Sciatic nerve (tissue), 2 donors: Measurements from ENCODE around the gene RARRES1. TPM values are rescaled to one million over a fixed set of nuclear protein-coding genes. Genes with fewer than 3 reads are reported as not detected.

Source experiments
- ATAC-seq: fragments of 200-7000 bp; cut with Tn5 transposase; one replicate; pipeline ENCODE4 v1.9.1; 2020; ENCODE audit warnings: mild to moderate bottlenecking, moderate library complexity
- DNase-seq: peaks from one replicate; pipeline ENCODE4 v3.0.0-alpha.2; 2020; ENCODE audit warnings: low spot score
- intact Hi-C: fragments of 100-400 bp; cut with DNase I; formaldehyde crosslinking; loops from one replicate; pipeline ENCODE4 v1.14.2; 2022
- total RNA-seq: library from RNA; stranded (reverse); fragmentation: NEBNext Ultra II Directional; extraction: Animal tissue kit (Norgen Biotek cat#: 25700); gene quantifications from one replicate; pipeline ENCODE4 v1.2.1, GENCODE V29; 2021
- donor health status: DM: no; HTN: no; CAD: no.
- donor health status: DM: no; HTN: no; CAD: no.

The RARRES1 gene
- total RNA-seq, 1 donor from 2014 or later = 264 TPM

GRCh38 chr3:158738653-158739052 lies 6.4 kb upstream of the RARRES1 start:
- no peak for ATAC-seq
- intact Hi-C loops = no loop called here

GRCh38 chr3:158737976-158738615 lies 5.8 kb upstream of the RARRES1 start:
- ATAC-seq (no peak), DNase-seq (no peak)
- intact Hi-C loops = no loop called here

More at GRCh38 chr3:158738653-158739052, 6.4 kb upstream of the RARRES1 start:
- no peak for DNase-seq

- ATAC-seq = no peak
- no peak for DNase-seq
- intact Hi-C loops = no loop called here
These were observed 5.2 kb upstream of the RARRES1 start for GRCh38 chr3:158737410-158737809.

GRCh38 chr3:158735296-158736033 lies 3.2 kb upstream of the RARRES1 start:
- ATAC-seq = no peak

GRCh38 chr3:158733656-158734055 lies 1.4 kb upstream of the RARRES1 start:
- DNase-seq (no peak), ATAC-seq (no peak)
- intact Hi-C loops = no loop called here

More at GRCh38 chr3:158735296-158736033, 3.2 kb upstream of the RARRES1 start:
- DNase-seq = no peak
- intact Hi-C loops = no loop called here

GRCh38 chr3:158732856-158733200 lies 571 bp upstream of the RARRES1 start:
- DNase-seq (no peak), ATAC-seq (peak; percentile 38)
- intact Hi-C loops = no loop called here

GRCh38 chr3:158731486-158731885 lies 771 bp downstream of the RARRES1 start:
- ATAC-seq (no peak), DNase-seq (no peak)
- intact Hi-C loops = no loop called here

- ATAC-seq = no peak
- intact Hi-C loops = loop anchor here (5.0 kb wide), 1 partner anchor 63 kb away; no protein-coding TSS in a partner anchor
These were observed 3.4 kb downstream of the RARRES1 start for GRCh38 chr3:158728851-158729250.

GRCh38 chr3:158728061-158728377 lies 4.2 kb downstream of the RARRES1 start:
- ATAC-seq (no peak), DNase-seq (no peak)
- intact Hi-C loops = loop anchor here (5.0 kb wide), 1 partner anchor 64 kb away; no protein-coding TSS in a partner anchor

More at GRCh38 chr3:158728851-158729250, 3.4 kb downstream of the RARRES1 start:
- DNase-seq = no peak

- DNase-seq = no peak
- ATAC-seq = peak; percentile 38
These were observed 4.8 kb downstream of the RARRES1 start for GRCh38 chr3:158727206-158728060.

GRCh38 chr3:158725348-158726011 lies 6.8 kb downstream of the RARRES1 start:
- ATAC-seq = peak; percentile 81
- DNase-seq = no peak
- intact Hi-C loops = loop anchor here (5.0 kb wide), 1 partner anchor 67 kb away; no protein-coding TSS in a partner anchor

More at GRCh38 chr3:158727206-158728060, 4.8 kb downstream of the RARRES1 start:
- intact Hi-C loops = loop anchor here (5.0 kb wide), 1 partner anchor 65 kb away; no protein-coding TSS in a partner anchor

GRCh38 chr3:158723991-158724390 lies 8.3 kb downstream of the RARRES1 start:
- ATAC-seq = no peak
- intact Hi-C loops = no loop called here
- DNase-seq = no peak

- no peak for ATAC-seq
- intact Hi-C loops = no loop called here
- no peak for DNase-seq
These were observed 10.1 kb downstream of the RARRES1 start for GRCh38 chr3:158722108-158722507.

GRCh38 chr3:158718490-158719170 lies 13.6 kb downstream of the RARRES1 start:
- intact Hi-C loops = no loop called here
- no peak for ATAC-seq
- DNase-seq = no peak

- no peak for ATAC-seq
- DNase-seq = no peak
- intact Hi-C loops = no loop called here
These were observed 14.7 kb downstream of the RARRES1 start for GRCh38 chr3:158717576-158717975.

- DNase-seq = no peak
- intact Hi-C loops = no loop called here
- peak; percentile 47 for ATAC-seq
These were observed 19.2 kb downstream of the RARRES1 start for GRCh38 chr3:158713094-158713499.

- intact Hi-C loops = no loop called here
- ATAC-seq = no peak
- no peak for DNase-seq
These were observed 19.8 kb downstream of the RARRES1 start for GRCh38 chr3:158712443-158712842.

- no peak for DNase-seq
- ATAC-seq = peak; percentile 87
- intact Hi-C loops = no loop called here
These were observed 20.4 kb downstream of the RARRES1 start for GRCh38 chr3:158711886-158712285.
